ENCODE results near the gene HOXA2.

DNA sequence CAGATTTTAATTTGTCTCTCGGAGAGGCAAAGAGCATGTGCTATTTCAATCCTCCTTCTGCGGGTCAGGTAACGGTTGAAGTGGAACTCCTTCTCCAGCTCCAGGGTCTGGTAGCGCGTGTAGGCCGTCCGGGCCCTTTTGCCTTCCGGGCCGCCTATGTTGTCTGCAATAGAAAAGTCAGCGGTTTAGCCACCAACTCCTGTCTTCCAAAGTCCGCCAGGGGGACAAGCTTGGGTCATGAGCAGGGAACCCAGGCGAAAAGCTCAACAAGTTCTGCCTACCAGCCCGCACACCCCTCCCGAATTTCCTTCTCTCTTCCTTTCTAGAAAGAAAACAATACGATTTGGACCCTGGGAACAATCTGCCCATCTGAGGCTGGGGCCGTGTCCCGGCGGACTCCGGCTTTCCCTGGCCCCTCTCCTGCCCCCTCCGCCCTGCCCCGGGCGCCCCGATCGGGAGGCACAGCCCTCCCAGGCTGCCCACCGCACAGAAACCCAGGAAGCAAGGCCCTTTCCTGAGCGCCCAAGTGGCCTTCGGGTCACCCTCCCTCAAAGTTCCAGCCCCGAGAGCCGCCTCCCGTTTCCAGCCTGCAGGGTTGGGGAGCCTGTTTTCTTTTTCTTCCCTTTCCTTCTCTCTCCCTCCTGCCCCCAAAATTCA, 39.6 kb upstream of the HOXA2 start:
- TF ChIP-seq POLR2A (IDR thresholded peaks at IDR 0.05) = no peak
- TF ChIP-seq, protein P1, sequence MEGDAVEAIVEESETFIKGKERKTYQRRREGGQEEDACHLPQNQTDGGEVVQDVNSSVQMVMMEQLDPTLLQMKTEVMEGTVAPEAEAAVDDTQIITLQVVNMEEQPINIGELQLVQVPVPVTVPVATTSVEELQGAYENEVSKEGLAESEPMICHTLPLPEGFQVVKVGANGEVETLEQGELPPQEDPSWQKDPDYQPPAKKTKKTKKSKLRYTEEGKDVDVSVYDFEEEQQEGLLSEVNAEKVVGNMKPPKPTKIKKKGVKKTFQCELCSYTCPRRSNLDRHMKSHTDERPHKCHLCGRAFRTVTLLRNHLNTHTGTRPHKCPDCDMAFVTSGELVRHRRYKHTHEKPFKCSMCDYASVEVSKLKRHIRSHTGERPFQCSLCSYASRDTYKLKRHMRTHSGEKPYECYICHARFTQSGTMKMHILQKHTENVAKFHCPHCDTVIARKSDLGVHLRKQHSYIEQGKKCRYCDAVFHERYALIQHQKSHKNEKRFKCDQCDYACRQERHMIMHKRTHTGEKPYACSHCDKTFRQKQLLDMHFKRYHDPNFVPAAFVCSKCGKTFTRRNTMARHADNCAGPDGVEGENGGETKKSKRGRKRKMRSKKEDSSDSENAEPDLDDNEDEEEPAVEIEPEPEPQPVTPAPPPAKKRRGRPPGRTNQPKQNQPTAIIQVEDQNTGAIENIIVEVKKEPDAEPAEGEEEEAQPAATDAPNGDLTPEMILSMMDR (IDR thresholded peaks at IDR 0.05) = no peak
